A549 (cell line): Measurements from ENCODE around the gene SLC48A1. TPM values are rescaled to one million over a fixed set of nuclear protein-coding genes. Genes with fewer than 3 reads are reported as not detected.
A peak's percentile ranks its signal among the peaks of the same experiment; 100 is the strongest.

Experiments
- ATAC-seq, 2 experiments: fragments of 200-7000 bp in 1 of 2; fragments of >200 bp in 1 of 2; cut with Nextera tagmentation in 1 of 2; cut with Tn5 transposase in 1 of 2; 3 replicates each; pipeline versions ENCODE4 v1.8.0 to v1.9.1; 2018 to 2020; ENCODE audit warnings: mild to moderate bottlenecking in 1 of 2, moderate library complexity in 1 of 2
- CTCF ChIA-PET: fragments of 300-600 bp; sonication (Branson Sonifier 250); formaldehyde crosslinking; extraction: SDS; loops from one replicate; lab custom pipeline; 2021; ENCODE audit warnings: antibody characterized with exemption, inconsistent platforms; lab: Yijun Ruan, JAX
- POLR2A ChIA-PET: fragments of 350-600 bp; formaldehyde crosslinking; extraction: SDS; loops from one replicate; lab custom pipeline; 2021; ENCODE audit warnings: antibody characterized with exemption, inconsistent platforms; lab: Yijun Ruan, JAX
- DNase-seq, 2 experiments: peaks; one replicate each; pipeline versions ENCODE4 v3.0.0 to v3.0.0-alpha.2; 2011 to 2016; ENCODE audit warnings: low read depth in 1 of 2, low spot score in 1 of 2
- FAIRE-seq: peaks from 2 replicates; lab custom pipeline; 2011; peaks lifted over from hg19 to GRCh38; lab: Jason Lieb, UNC
- H3K27ac ChIP-seq, 2 experiments: fragments of >200 bp; sonication (Bioruptor Twin); formaldehyde crosslinking; 3 replicates each; pipeline ENCODE4 v1.5.1; 2016 to 2017
- H3K4me1 ChIP-seq: fragments of >200 bp; sonication (Bioruptor Twin); formaldehyde crosslinking; 3 replicates; pipeline ENCODE4 v1.6.1; 2016
- H3K4me2 ChIP-seq: fragments of >200 bp; sonication (Bioruptor Twin); formaldehyde crosslinking; 3 replicates; pipeline ENCODE4 v1.6.1; 2016
- H3K4me3 ChIP-seq: fragments of >200 bp; sonication (Bioruptor Twin); formaldehyde crosslinking; 3 replicates; pipeline ENCODE4 v1.5.1; 2016
- H3K9me3 ChIP-seq: fragments of >200 bp; sonication (Bioruptor Twin); formaldehyde crosslinking; 3 replicates; pipeline ENCODE4 v1.6.1; 2016
- ATOH8 ChIP-seq: fragments of 250-450 bp; sonication (Bioruptor Pico); IDR thresholded peaks from 2 replicates; pipeline ENCODE4 v1.5.0; 2020; ENCODE audit warnings: low read depth, mild to moderate bottlenecking, moderate library complexity
- CBX8 ChIP-seq: fragments of 200-600 bp; sonication (generic); IDR thresholded peaks from 2 replicates; pipeline ENCODE4 v1.6.1; 2016
- CTCF ChIP-seq: fragments of >200 bp; sonication (Bioruptor Twin); formaldehyde crosslinking; IDR thresholded peaks from 3 replicates; pipeline ENCODE4 v1.5.1; 2016
- EHF ChIP-seq: fragments of 250-450 bp; sonication (Bioruptor Pico); IDR thresholded peaks from 2 replicates; pipeline ENCODE4 v1.5.0; 2020; ENCODE audit warnings: mild to moderate bottlenecking
- EP300 ChIP-seq, 2 experiments: fragments of >200 bp; sonication (Bioruptor Twin); formaldehyde crosslinking; IDR thresholded peaks; 2 replicates in 1 of 2; 3 replicates in 1 of 2; pipeline ENCODE4 v1.6.1; 2016 to 2017
- ESRRA ChIP-seq: fragments of 150-350 bp; IDR thresholded peaks from 2 replicates; pipeline ENCODE4 v1.6.1; 2014; ENCODE audit warnings: mild to moderate bottlenecking, low read length, borderline replicate concordance
- HOXB5 ChIP-seq: fragments of 250-450 bp; sonication (Bioruptor Pico); IDR thresholded peaks from 2 replicates; pipeline ENCODE4 v1.5.0; 2020; ENCODE audit warnings: mild to moderate bottlenecking, moderate library complexity
- MAFK ChIP-seq: fragments of 450-650 bp; IDR thresholded peaks from 2 replicates; pipeline ENCODE4 v1.6.1; 2014; ENCODE audit not compliant: partially characterized antibody
- MAX ChIP-seq: IDR thresholded peaks from 2 replicates; pipeline ENCODE4 v1.6.1; 2012
- MAZ ChIP-seq: fragments of 150-350 bp; IDR thresholded peaks from 2 replicates; pipeline ENCODE4 v1.6.1; 2014; ENCODE audit warnings: antibody characterized with exemption, low read depth, low read length, borderline replicate concordance
- MYC ChIP-seq: IDR thresholded peaks from 2 replicates; pipeline ENCODE4 v1.6.1; 2012; ENCODE audit warnings: mild to moderate bottlenecking, inconsistent platforms, low read length, improper control_type of control experiment, borderline replicate concordance
- NFE2L2 ChIP-seq: fragments of 150-350 bp; conservative IDR thresholded peaks from 2 replicates; pipeline ENCODE4 v1.6.1; 2014; ENCODE audit warnings: low read length
- PBX3 ChIP-seq: IDR thresholded peaks from 2 replicates; pipeline ENCODE4 v1.6.1; 2012
- POLR2A ChIP-seq: IDR thresholded peaks from 2 replicates; pipeline ENCODE4 v1.6.1; 2012; ENCODE audit warnings: mild to moderate bottlenecking, low read length
- RAD21 ChIP-seq, 2 experiments: fragments of >200 bp in 1 of 2; sonication (Bioruptor Twin) in 1 of 2; formaldehyde crosslinking in 1 of 2; IDR thresholded peaks in 1 of 2; conservative IDR thresholded peaks in 1 of 2; 2 replicates in 1 of 2; 3 replicates in 1 of 2; pipeline ENCODE4 v1.6.1; 2012 to 2018; ENCODE audit warnings: inconsistent platforms in 1 of 2
- RCOR1 ChIP-seq: fragments of 150-350 bp; IDR thresholded peaks from 2 replicates; pipeline ENCODE4 v1.6.1; 2014; ENCODE audit warnings: antibody characterized with exemption, low read length, low read depth
- RNF2 ChIP-seq: fragments of 200-600 bp; sonication (generic); IDR thresholded peaks from 2 replicates; pipeline ENCODE4 v1.6.1; 2016; ENCODE audit warnings: low read depth, mild to moderate bottlenecking, antibody characterized with exemption, moderate library complexity, borderline replicate concordance
- SMC3 ChIP-seq: fragments of >200 bp; sonication (Bioruptor Twin); formaldehyde crosslinking; IDR thresholded peaks from 3 replicates; pipeline ENCODE4 v1.6.1; 2018; ENCODE audit warnings: inconsistent platforms
- TFCP2L1 ChIP-seq: fragments of 250-450 bp; sonication (Bioruptor Pico); IDR thresholded peaks from 2 replicates; pipeline ENCODE4 v1.5.0; 2021; ENCODE audit warnings: mild to moderate bottlenecking
- TP53 ChIP-seq: fragments of 250-450 bp; sonication (Bioruptor Pico); IDR thresholded peaks from 2 replicates; pipeline ENCODE4 v1.5.0; 2021; ENCODE audit warnings: mild to moderate bottlenecking, moderate library complexity
- USF2 ChIP-seq: fragments of 450-650 bp; IDR thresholded peaks from 2 replicates; pipeline ENCODE4 v1.6.1; 2014; ENCODE audit warnings: antibody characterized with exemption
- WGBS: methylation state at CpG from one replicate; pipeline ENCODE4 v1.1.6; 2017; ENCODE audit errors: missing lambda C conversion rate; 5-methylcytosine and 5-hydroxymethylcytosine counted together
- polyA plus RNA-seq, 4 experiments: library from polyadenylated mRNA; depleted of rRNA in 3 of 4; stranded (reverse); fragments of >200 nt; fragmentation: RNase III in 1 of 4; extraction: RNeasy Plus Mini Kit Qiagen cat#74134 plus additional on column Dnase treatment in 1 of 4; gene quantifications; 2 replicates in 3 of 4; 3 replicates in 1 of 4; pipeline ENCODE4 v1.2.3, GENCODE V29; 2011 to 2017

The SLC48A1 gene
- polyA plus RNA-seq, 2 of the 4 experiments (the other 2 are of a cell fraction): 25.1 to 32.6 TPM

GRCh38 chr12:47767216-47767724 lies 5.8 kb upstream of the SLC48A1 start:
- TF ChIP-seq MAFK (no peak), RAD21 (conservative IDR thresholded peaks at IDR 0.05 in 1 of 2, IDR thresholded peaks at IDR 0.05 in 1 of 2) (peak; percentile 70 to 84), CTCF (peak; percentile 68), SMC3 (peak; percentile 55), TFCP2L1 (no peak)
- ATAC-seq: peak; percentile 25 to 64; a peak in 3 of 6 replicates
- Histone ChIP-seq H3K27ac (peak overlapping the region in 1 of 2 experiments; percentile 71; a peak in 2 of 6 replicates), H3K4me3 (no peak overlapping the region), H3K9me3 (no peaks in the 10 kb centered on the region), H3K4me1 (peaks cover 42% of the 10 kb centered on the region), H3K4me2 (no peak overlapping the region)
- peak; percentile 48 to 69 for DNase-seq
- 33% methylated on average over 4 of the region's 4 CpGs for WGBS
- no peak for FAIRE-seq
- ChIA-PET CTCF (interaction anchor here (0.6 to 59.0 kb wide), 14 partner anchors 12 to 1411 kb away, joined by 3 to 1532 read pairs (median 4); partner anchors contain the start of genes ENDOU, RAPGEF3 and RPAP3), POLR2A (no interaction called here)

GRCh38 chr12:47768323-47768811 lies 4.7 kb upstream of the SLC48A1 start:
- Histone ChIP-seq H3K4me3 (no peak overlapping the region), H3K27ac (peak overlapping the region; percentile 50 to 71; a peak in 4 of 6 replicates), H3K9me3 (no peaks in the 10 kb centered on the region), H3K4me2 (peak overlapping the region; percentile 39), H3K4me1 (peaks cover 47% of the 10 kb centered on the region)
- TF ChIP-seq MAZ (no peak), POLR2A (no peak), TFCP2L1 (no peak), MAFK (no peak), CBX8 (no peak), USF2 (no peak), HOXB5 (CRISPR knock-in tag) (no peak), PBX3 (no peak), ATOH8 (CRISPR knock-in tag) (no peak), MAX (no peak), EP300 (IDR thresholded peaks at IDR 0.05) (no peak), EHF (CRISPR knock-in tag) (no peak), ESRRA (no peak), RCOR1 (no peak), NFE2L2 (no peak), TP53 (CRISPR knock-in tag) (no peak), RNF2 (no peak), MYC (no peak)
- ChIA-PET CTCF (interaction anchor here (0.7 to 59.0 kb wide), 5 partner anchors 11 to 71 kb away, joined by 3 to 1532 read pairs (median 343); partner anchors contain the start of genes ENDOU, RAPGEF3 and RPAP3), POLR2A (interaction anchor here (2.4 kb wide), 1 partner anchor 62 kb away, joined by 7 read pairs; the partner anchor contains the start of gene RPAP3)
- ATAC-seq (peak in 1 of 2 experiments; percentile 18; a peak in 3 of 6 replicates), FAIRE-seq (no peak), DNase-seq (peak in 1 of 2 experiments; percentile 51)
- 41% methylated on average over 2 of the region's 2 CpGs for WGBS
